GM23338 (cell line): ENCODE results near the gene ZBTB39.
"Not testable (repeated sequence)": the region's sequence is repeated elsewhere in the genome, so short reads cannot be mapped to it uniquely, and the experiment has no call there.

Experiments used
- CREB1 ChIP-seq: fragments of 250-450 bp; sonication (Bioruptor Pico); IDR thresholded peaks from 2 replicates; pipeline ENCODE4 v1.5.0; 2020; ENCODE audit warnings: low read depth, mild to moderate bottlenecking, moderate library complexity
- CTCF ChIP-seq, 2 experiments: fragments of 200-600 bp in 1 of 2; sonication (generic) in 1 of 2; conservative IDR thresholded peaks; 2 replicates each; pipeline versions ENCODE4 v1.5.1 to v1.6.1; 2016 to 2017; ENCODE audit warnings: antibody characterized with exemption in 2 of 2, low read depth in 2 of 2, mild to moderate bottlenecking in 2 of 2, moderate library complexity in 1 of 2
- ETS1 ChIP-seq: IDR thresholded peaks from 2 replicates; pipeline ENCODE4 v1.6.1; 2016; ENCODE audit warnings: antibody characterized with exemption
- EZH2 ChIP-seq: fragments of 200-600 bp; sonication (generic); IDR thresholded peaks from one replicate; pipeline ENCODE4 v1.8.0; 2017; ENCODE audit warnings: antibody characterized with exemption, mild to moderate bottlenecking, low read depth; ENCODE audit not compliant: unreplicated experiment
- EZH2phosphoT487 ChIP-seq: fragments of 200-600 bp; sonication (generic); IDR thresholded peaks from one replicate; pipeline ENCODE4 v1.8.1; 2018; ENCODE audit warnings: antibody characterized with exemption; ENCODE audit not compliant: unreplicated experiment
- JUNB ChIP-seq: IDR thresholded peaks from one replicate; pipeline ENCODE4 v1.6.1; 2016; ENCODE audit warnings: antibody characterized with exemption; ENCODE audit not compliant: unreplicated experiment
- POLR2AphosphoS5 ChIP-seq: IDR thresholded peaks from 2 replicates; pipeline ENCODE4 v1.6.1; 2016; ENCODE audit warnings: antibody characterized with exemption, low read depth
- REST ChIP-seq: IDR thresholded peaks from one replicate; pipeline ENCODE4 v1.6.1; 2018; ENCODE audit warnings: antibody characterized with exemption; ENCODE audit not compliant: unreplicated experiment
- STAT1 ChIP-seq: IDR thresholded peaks from one replicate; pipeline ENCODE4 v1.6.1; 2016; ENCODE audit warnings: antibody characterized with exemption; ENCODE audit not compliant: unreplicated experiment
- ZNF114 ChIP-seq: fragments of 250-450 bp; sonication (Bioruptor Pico); IDR thresholded peaks from 2 replicates; pipeline ENCODE4 v1.5.0; 2020; ENCODE audit warnings: mild to moderate bottlenecking, moderate library complexity
- ZNF331 ChIP-seq: fragments of 250-450 bp; sonication (Bioruptor Pico); IDR thresholded peaks from 2 replicates; pipeline ENCODE4 v1.5.0; 2020; ENCODE audit warnings: low read depth, mild to moderate bottlenecking, moderate library complexity
- ZNF462 ChIP-seq: fragments of 250-450 bp; sonication (Bioruptor Pico); IDR thresholded peaks from 2 replicates; pipeline ENCODE4 v1.5.0; 2020; ENCODE audit warnings: mild to moderate bottlenecking, moderate library complexity

GRCh38 chr12:56965124-56965523, 41.2 kb downstream of the ZBTB39 start:
- not testable (repeated sequence) for TF ChIP-seq CTCF (conservative IDR thresholded peaks at IDR 0.05; ENCODE audit: low read depth in 2 of 2); EZH2; EZH2phosphoT487; ZNF331 (CRISPR knock-in tag); POLR2AphosphoS5; JUNB; CREB1; ETS1; REST; STAT1; ZNF462 (CRISPR knock-in tag); ZNF114 (CRISPR knock-in tag)
